ENCODE results near the gene RPS6KA4.

- TF ChIP-seq BHLHE40 (IDR thresholded peaks at IDR 0.05; ENCODE audit: borderline replicate concordance) (no peak), SP1 (IDR thresholded peaks at IDR 0.05) (no peak)
Observed at GRCh38 chr11:64317325-64317960, 41.5 kb upstream of the RPS6KA4 start, which contains the start of gene TRMT112.

Data from HEK293T (cell line).